ENCODE results near the gene WDR72.
A peak's percentile ranks its signal among the peaks of the same experiment; 100 is the strongest.

WDR72 gene

DNA sequence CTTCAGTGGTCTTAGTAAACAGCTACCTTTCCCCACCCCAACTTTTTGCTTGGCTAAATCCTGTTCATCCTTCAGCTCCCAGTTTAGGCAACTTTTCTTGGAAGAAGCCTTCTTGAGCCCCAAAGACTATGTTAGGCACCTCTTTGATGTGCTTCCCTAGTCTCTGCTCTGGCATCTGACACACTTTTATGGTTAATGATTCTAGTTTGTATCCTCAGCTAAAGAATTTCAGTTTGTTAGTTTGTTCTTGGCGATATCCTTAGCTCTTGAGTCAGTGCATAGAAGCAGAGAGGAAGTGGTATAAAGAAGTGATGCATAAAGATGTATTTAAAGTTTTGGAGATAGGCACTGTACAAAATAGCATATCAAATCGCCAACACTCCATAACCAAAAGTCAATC is 168.4 kb downstream of the WDR72 start:
- no peak for DNase-seq (ENCODE audit: low read depth)

GRCh38 chr15:53590380-53590779 is 169.1 kb downstream of the WDR72 start:
- H3K4me3 ChIP-seq (ENCODE audit: low read length) = no peak overlapping the region
- DNase-seq (ENCODE audit: low read depth) = no peak
- TF ChIP-seq CTCF (conservative IDR thresholded peaks at IDR 0.05; ENCODE audit: low read depth, low read length) = no peak

More for the DNA sequence above, 168.4 kb downstream of the WDR72 start:
- no peak overlapping the region for H3K4me3 ChIP-seq (ENCODE audit: low read length)
- TF ChIP-seq CTCF (conservative IDR thresholded peaks at IDR 0.05; ENCODE audit: low read depth, low read length) = no peak

DNA sequence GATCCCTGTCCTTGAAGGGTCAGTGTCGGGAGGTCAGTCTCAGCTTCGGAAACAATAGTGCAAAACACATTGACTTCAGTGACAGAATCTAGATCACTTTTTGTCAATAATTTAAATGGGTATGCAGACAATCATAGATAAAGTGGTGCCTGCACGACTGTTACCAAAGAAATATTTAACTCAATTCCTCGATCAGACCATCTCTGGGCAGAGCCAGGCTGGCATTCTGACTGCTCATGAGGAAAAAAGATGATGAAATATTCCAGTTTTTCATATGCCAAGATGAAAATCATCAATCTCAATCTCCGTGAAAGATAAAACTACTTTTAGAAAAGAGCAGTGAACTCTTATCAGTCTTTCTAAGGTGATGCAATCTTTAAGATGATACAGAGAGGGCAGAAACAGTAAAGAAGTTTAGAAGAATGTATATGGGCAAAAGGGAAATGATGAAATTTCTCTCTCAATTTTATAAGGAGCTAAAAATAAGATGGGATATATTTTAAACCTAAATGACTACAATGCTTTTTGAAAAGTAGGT is 169.9 kb downstream of the WDR72 start:
- no peak for TF ChIP-seq CTCF (conservative IDR thresholded peaks at IDR 0.05; ENCODE audit: low read depth, low read length)
- H3K4me3 ChIP-seq (ENCODE audit: low read length) = no peak overlapping the region
- DNase-seq (ENCODE audit: low read depth) = no peak

DNA sequence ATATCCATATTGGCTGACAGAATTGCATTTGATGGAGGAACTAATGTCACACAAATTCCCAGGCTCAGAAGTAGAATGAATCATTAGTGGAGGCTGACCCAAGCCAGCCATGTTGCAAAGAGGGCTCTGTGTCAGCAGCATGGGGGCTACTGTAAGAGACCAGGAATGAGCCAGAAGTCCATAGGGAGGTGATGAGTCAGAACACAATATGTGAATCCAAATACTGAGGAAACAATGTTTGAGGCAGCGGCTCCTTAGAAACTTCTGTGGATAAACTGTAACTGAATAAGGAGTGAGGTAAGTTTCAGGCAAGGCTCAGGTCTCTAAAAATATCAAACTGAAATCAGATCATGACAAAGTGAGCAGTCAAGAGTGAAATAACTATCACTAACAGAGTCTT is 170.7 kb downstream of the WDR72 start:
- no peak for DNase-seq (ENCODE audit: low read depth)
- no peak overlapping the region for H3K4me3 ChIP-seq (ENCODE audit: low read length)
- no peak for TF ChIP-seq CTCF (conservative IDR thresholded peaks at IDR 0.05; ENCODE audit: low read depth, low read length)

GRCh38 chr15:53586799-53587198 is 172.7 kb downstream of the WDR72 start:
- H3K4me3 ChIP-seq (ENCODE audit: low read length) = no peak overlapping the region
- peak; percentile 58 for TF ChIP-seq CTCF (conservative IDR thresholded peaks at IDR 0.05; ENCODE audit: low read depth, low read length)
- no peak for DNase-seq (ENCODE audit: low read depth)

DNA sequence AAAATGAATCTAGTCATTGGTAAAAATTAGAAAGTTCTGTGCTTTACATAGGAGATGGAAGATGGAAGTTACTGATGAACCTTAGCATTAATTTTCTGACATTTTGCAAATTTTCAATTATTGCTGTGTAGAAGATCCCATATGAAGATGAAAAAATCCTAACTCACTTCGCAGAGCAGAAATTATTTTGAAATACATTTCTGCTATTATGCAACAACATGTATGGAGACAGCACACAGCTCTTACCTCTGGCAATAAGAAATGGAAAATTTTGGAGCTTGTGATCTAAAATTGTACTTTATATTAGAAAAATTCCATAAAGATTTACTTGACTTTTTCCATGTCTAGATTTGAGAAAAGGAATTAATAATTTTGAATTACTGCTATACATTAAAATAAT is 177.9 kb downstream of the WDR72 start:
- no peak overlapping the region for H3K4me3 ChIP-seq (ENCODE audit: low read length)
- no peak for DNase-seq (ENCODE audit: low read depth)
- no peak for TF ChIP-seq CTCF (conservative IDR thresholded peaks at IDR 0.05; ENCODE audit: low read depth, low read length)

- DNase-seq (ENCODE audit: low read depth) = no peak
- no peak for TF ChIP-seq CTCF (conservative IDR thresholded peaks at IDR 0.05; ENCODE audit: low read depth, low read length)
- no peak overlapping the region for H3K4me3 ChIP-seq (ENCODE audit: low read length)
Measured at GRCh38 chr15:53580366-53580765, 179.1 kb downstream of the WDR72 start.

All from retinal pigment epithelial cell (primary cell).